Measurements from ENCODE around the gene MSL1. TPM values are rescaled to one million over a fixed set of nuclear protein-coding genes. Genes with fewer than 3 reads are reported as not detected.

The MSL1 gene
- total RNA-seq, 2 experiments from 2014 or later, result 81.7 to 89.6 TPM

GRCh38 chr17:40093005-40093579 is 28.7 kb upstream of the MSL1 start:
- no peak for DNase-seq
- no peaks in the 10 kb centered on the region for H3K9me3 Mint-ChIP-seq (ENCODE audit: low read depth)
- no peak for ATAC-seq
- CTCF ChIA-PET, result interaction anchor here (0.6 to 2.2 kb wide), 10 partner anchors 16 to 1397 kb away, joined by 3 to 7 read pairs (median 4); no protein-coding TSS in a partner anchor
- POLR2A ChIA-PET, result no interaction called here
- peaks cover 52% of the 10 kb centered on the region for H3K4me1 Mint-ChIP-seq
- H3K27ac Mint-ChIP-seq, result no peak overlapping the region
- H3K36me3 Mint-ChIP-seq (ENCODE audit: low read depth), result peaks cover 38% of the 10 kb centered on the region
- H3K27me3 Mint-ChIP-seq, result no peaks in the 10 kb centered on the region
- intact Hi-C loops (cut with DNase I, micrococcal nuclease), result loop anchor here in 1 of 2 experiments (10.0 kb wide), 1 partner anchor 318 kb away; no protein-coding TSS in a partner anchor
- no peak overlapping the region for H3K4me3 Mint-ChIP-seq

- H3K9me3 Mint-ChIP-seq (ENCODE audit: low read depth), result no peaks in the 10 kb centered on the region
- peaks cover 44% of the 10 kb centered on the region for H3K36me3 Mint-ChIP-seq (ENCODE audit: low read depth)
- ChIA-PET POLR2A (no interaction called here), CTCF (interaction anchor here (0.6 to 2.2 kb wide), 10 partner anchors 16 to 1398 kb away, joined by 3 to 7 read pairs (median 4); no protein-coding TSS in a partner anchor)
- ATAC-seq (no peak), DNase-seq (no peak)
- no peak overlapping the region for H3K4me3 Mint-ChIP-seq
- H3K27me3 Mint-ChIP-seq, result no peaks in the 10 kb centered on the region
- H3K27ac Mint-ChIP-seq, result peak overlapping the region; percentile 20
- intact Hi-C loops (cut with DNase I, micrococcal nuclease), result loop anchor here in 1 of 2 experiments (10.0 kb wide), 1 partner anchor 319 kb away; no protein-coding TSS in a partner anchor
- peaks cover 58% of the 10 kb centered on the region for H3K4me1 Mint-ChIP-seq
Measured at GRCh38 chr17:40093580-40094201, 28.1 kb upstream of the MSL1 start.

GRCh38 chr17:40094874-40095273 is 26.9 kb upstream of the MSL1 start:
- CTCF ChIA-PET, result interaction anchor here (0.6 to 11.1 kb wide), 6 partner anchors 11 to 469 kb away, joined by 3 to 156 read pairs (median 4); no protein-coding TSS in a partner anchor
- POLR2A ChIA-PET, result no interaction called here
- H3K9me3 Mint-ChIP-seq (ENCODE audit: low read depth), result no peaks in the 10 kb centered on the region
- H3K4me3 Mint-ChIP-seq, result no peak overlapping the region
- intact Hi-C loops (cut with DNase I, micrococcal nuclease), result loop anchor here (5.0 to 10.0 kb wide), 6 partner anchors 192 to 507 kb away; partner anchors contain the start of genes CDC6 (in 1 of the 2) and TOP2A (in 1 of the 2)
- peaks cover 45% of the 10 kb centered on the region for H3K36me3 Mint-ChIP-seq (ENCODE audit: low read depth)
- no peaks in the 10 kb centered on the region for H3K27me3 Mint-ChIP-seq
- peak overlapping the region; percentile 39 for H3K27ac Mint-ChIP-seq
- DNase-seq (no peak), ATAC-seq (no peak)
- H3K4me1 Mint-ChIP-seq, result peaks cover 66% of the 10 kb centered on the region

- ChIA-PET CTCF (interaction anchor here (0.6 to 11.1 kb wide), 8 partner anchors 9 to 77 kb away, joined by 3 to 156 read pairs (median 6); no protein-coding TSS in a partner anchor), POLR2A (interaction anchor here (0.6 to 0.8 kb wide), 2 partner anchors 13 to 77 kb away, joined by 3 to 5 read pairs; no protein-coding TSS in a partner anchor)
- intact Hi-C loops (cut with DNase I, micrococcal nuclease), result loop anchor here (5.0 to 10.0 kb wide), 6 partner anchors 192 to 507 kb away; partner anchors contain the start of genes CDC6 (in 1 of the 2) and TOP2A (in 1 of the 2)
- DNase-seq (no peak), ATAC-seq (no peak)
- peak overlapping the region; percentile 90 for H3K27ac Mint-ChIP-seq
- H3K4me1 Mint-ChIP-seq, result peaks cover 70% of the 10 kb centered on the region
- peak overlapping the region; percentile 88 for H3K4me3 Mint-ChIP-seq
- no peaks in the 10 kb centered on the region for H3K9me3 Mint-ChIP-seq (ENCODE audit: low read depth)
- H3K27me3 Mint-ChIP-seq, result no peaks in the 10 kb centered on the region
- H3K36me3 Mint-ChIP-seq (ENCODE audit: low read depth), result peaks cover 45% of the 10 kb centered on the region
Measured at GRCh38 chr17:40095351-40095943, 26.3 kb upstream of the MSL1 start.

GRCh38 chr17:40095944-40096791 is 25.6 kb upstream of the MSL1 start:
- DNase-seq (peak; percentile 87), ATAC-seq (peak; percentile 81)
- Mint-ChIP-seq H3K36me3 (ENCODE audit: low read depth) (peaks cover 45% of the 10 kb centered on the region), H3K4me1 (peaks cover 77% of the 10 kb centered on the region), H3K4me3 (peak overlapping the region; percentile 88), H3K27me3 (no peaks in the 10 kb centered on the region), H3K27ac (peak overlapping the region; percentile 90), H3K9me3 (ENCODE audit: low read depth) (no peaks in the 10 kb centered on the region)
- POLR2A ChIA-PET, result interaction anchor here (0.6 to 0.8 kb wide), 2 partner anchors 14 to 78 kb away, joined by 3 to 5 read pairs; no protein-coding TSS in a partner anchor
- intact Hi-C loops (cut with DNase I, micrococcal nuclease), result loop anchor here (1.0 to 10.0 kb wide), 14 partner anchors 27 to 506 kb away; partner anchors contain the start of genes CDC6 (in 2 of the 2), CASC3 (in 1 of the 2), MED24 (in 1 of the 2) and THRA (in 1 of the 2)
- CTCF ChIA-PET, result interaction anchor here (0.8 to 11.1 kb wide), 6 partner anchors 10 to 72 kb away, joined by 3 to 156 read pairs (median 7); no protein-coding TSS in a partner anchor

GRCh38 chr17:40097087-40097486 is 24.7 kb upstream of the MSL1 start:
- no peak for DNase-seq

GRCh38 chr17:40097931-40098845 is 23.6 kb upstream of the MSL1 start:
- DNase-seq (peak; percentile 48), ATAC-seq (no peak)
- Mint-ChIP-seq H3K27ac (peak overlapping the region; percentile 90), H3K27me3 (no peaks in the 10 kb centered on the region), H3K36me3 (ENCODE audit: low read depth) (peaks cover 45% of the 10 kb centered on the region), H3K4me3 (peak overlapping the region; percentile 88), H3K9me3 (ENCODE audit: low read depth) (no peaks in the 10 kb centered on the region), H3K4me1 (peaks cover 85% of the 10 kb centered on the region)
- intact Hi-C loops (cut with DNase I, micrococcal nuclease), result loop anchor here (2.0 to 10.0 kb wide), 9 partner anchors 25 to 504 kb away; partner anchors contain the start of genes CDC6 (in 1 of the 2), THRA (in 1 of the 2) and TOP2A (in 1 of the 2)
- POLR2A ChIA-PET, result interaction anchor here (0.9 to 3.6 kb wide), 3 partner anchors 12 to 44 kb away, joined by 3 to 34 read pairs (median 4); partner anchors contain the start of gene MED24
- CTCF ChIA-PET, result interaction anchor here (0.6 to 11.1 kb wide), 12 partner anchors 12 to 329 kb away, joined by 3 to 156 read pairs (median 3); partner anchors contain the start of gene MED24

More at GRCh38 chr17:40097087-40097486, 24.7 kb upstream of the MSL1 start:
- intact Hi-C loops (cut with DNase I, micrococcal nuclease), result loop anchor here (2.0 to 10.0 kb wide), 9 partner anchors 26 to 505 kb away; partner anchors contain the start of genes CDC6 (in 1 of the 2), THRA (in 1 of the 2) and TOP2A (in 1 of the 2)
- no peak for ATAC-seq
- peaks cover 81% of the 10 kb centered on the region for H3K4me1 Mint-ChIP-seq
- peak overlapping the region; percentile 88 for H3K4me3 Mint-ChIP-seq
- peaks cover 45% of the 10 kb centered on the region for H3K36me3 Mint-ChIP-seq (ENCODE audit: low read depth)
- ChIA-PET CTCF (interaction anchor here (2.8 to 11.1 kb wide), 2 partner anchors 15 to 71 kb away, joined by 8 to 156 read pairs; no protein-coding TSS in a partner anchor), POLR2A (no interaction called here)
- H3K9me3 Mint-ChIP-seq (ENCODE audit: low read depth), result no peaks in the 10 kb centered on the region
- peak overlapping the region; percentile 90 for H3K27ac Mint-ChIP-seq
- no peaks in the 10 kb centered on the region for H3K27me3 Mint-ChIP-seq

GRCh38 chr17:40098846-40099618 is 22.7 kb upstream of the MSL1 start:
- DNase-seq (peak; percentile 99), ATAC-seq (peak; percentile 59)
- no peaks in the 10 kb centered on the region for H3K9me3 Mint-ChIP-seq (ENCODE audit: low read depth)
- no peaks in the 10 kb centered on the region for H3K27me3 Mint-ChIP-seq
- intact Hi-C loops (cut with DNase I, micrococcal nuclease), result loop anchor here (1.0 to 10.0 kb wide), 17 partner anchors 12 to 638 kb away; partner anchors contain the start of genes CASC3 (in 1 of the 2), CDC6 (in 1 of the 2), CDK12 (in 1 of the 2) and LRRC3C (in 1 of the 2)
- ChIA-PET POLR2A (interaction anchor here (0.6 to 3.6 kb wide), 7 partner anchors 11 to 266 kb away, joined by 3 to 34 read pairs (median 4); partner anchors contain the start of gene MED24), CTCF (interaction anchor here (0.6 to 11.1 kb wide), 9 partner anchors 13 to 249 kb away, joined by 3 to 156 read pairs (median 3); no protein-coding TSS in a partner anchor)
- peak overlapping the region; percentile 90 for H3K27ac Mint-ChIP-seq
- H3K4me1 Mint-ChIP-seq, result peaks cover 86% of the 10 kb centered on the region
- H3K36me3 Mint-ChIP-seq (ENCODE audit: low read depth), result peaks cover 37% of the 10 kb centered on the region
- H3K4me3 Mint-ChIP-seq, result peak overlapping the region; percentile 88
